GM19240 (cell line): ENCODE measurements around the gene ZMYND8.
"Not testable (repeated sequence)": the region's sequence is repeated elsewhere in the genome, so short reads cannot be mapped to it uniquely, and the experiment has no call there.

Source experiments
- DNase-seq: peaks from one replicate; pipeline ENCODE4 v3.0.0; 2011; ENCODE audit warnings: low spot score; ENCODE audit not compliant: insufficient read length

The ZMYND8 gene

DNA sequence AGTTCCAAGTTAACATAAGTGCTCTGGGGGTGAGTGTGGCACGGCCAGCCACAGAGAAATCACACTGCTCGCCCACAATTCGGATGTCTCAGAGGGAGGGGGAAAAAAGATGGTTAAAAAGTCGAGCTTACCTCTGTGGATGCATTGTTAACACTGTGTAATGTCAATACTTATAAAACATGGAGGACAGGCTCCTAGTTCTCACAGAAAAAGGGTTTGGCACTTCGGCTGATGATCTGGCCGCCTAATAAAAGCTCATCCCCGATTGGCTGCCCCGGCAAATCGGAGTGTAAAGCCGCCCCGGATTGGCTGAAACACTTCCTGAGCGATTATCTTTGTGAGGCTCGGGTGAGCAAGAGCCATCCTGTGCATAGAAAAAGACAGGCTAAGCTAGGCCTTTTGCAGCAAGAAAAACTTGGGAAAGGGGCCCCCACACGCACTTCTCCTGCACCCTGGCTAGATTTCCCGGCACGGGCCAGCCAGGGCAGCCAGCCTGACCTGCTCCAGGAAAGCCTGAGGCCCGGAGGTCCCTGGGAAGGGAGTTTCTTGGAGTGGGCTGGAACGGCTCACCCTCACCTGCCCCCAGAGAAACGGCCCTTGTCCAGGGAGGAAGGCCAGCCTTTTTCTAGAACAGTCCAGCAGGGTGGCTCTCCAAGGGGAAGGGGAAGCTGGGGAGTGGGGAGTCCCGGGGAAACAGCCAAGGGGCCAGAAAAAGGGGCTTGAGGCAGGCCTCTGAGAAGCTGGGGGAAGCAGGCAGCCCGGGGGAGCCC is at the start of gene ZMYND8:
Gene ZMYND8 (minus strand): TSS at position 174 of the 770 bp plus-strand sequence. CDS start 29 bp downstream, at position 145.
- DNase-seq, result peak; percentile 47

DNA sequence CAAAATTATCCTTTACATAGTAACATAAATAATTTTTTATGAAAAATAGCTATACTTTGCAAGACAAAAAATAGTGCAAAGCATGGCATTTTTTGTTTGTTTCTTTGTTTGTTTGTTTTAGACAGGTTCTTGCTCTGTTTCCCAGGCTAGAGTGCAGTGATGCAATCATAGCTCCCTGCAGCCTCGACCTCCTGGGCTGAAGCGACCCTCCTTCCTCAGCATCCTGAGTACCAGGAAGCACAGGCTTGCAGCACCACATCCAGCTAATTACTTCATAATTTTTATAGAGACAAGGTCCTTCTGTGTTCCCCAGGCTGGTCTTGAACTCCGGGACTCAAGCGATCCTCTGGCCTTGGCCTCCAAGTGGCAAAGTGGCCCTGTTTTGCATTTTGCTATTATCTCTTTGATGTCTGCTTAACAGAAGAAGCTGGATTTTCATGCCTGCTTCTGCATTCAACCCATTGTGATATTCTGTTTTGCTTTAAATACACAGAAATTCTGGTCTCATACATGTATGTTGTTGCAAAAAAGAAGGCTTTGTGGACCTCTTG is 49.4 kb upstream of the ZMYND8 start:
- DNase-seq, result no peak

DNA sequence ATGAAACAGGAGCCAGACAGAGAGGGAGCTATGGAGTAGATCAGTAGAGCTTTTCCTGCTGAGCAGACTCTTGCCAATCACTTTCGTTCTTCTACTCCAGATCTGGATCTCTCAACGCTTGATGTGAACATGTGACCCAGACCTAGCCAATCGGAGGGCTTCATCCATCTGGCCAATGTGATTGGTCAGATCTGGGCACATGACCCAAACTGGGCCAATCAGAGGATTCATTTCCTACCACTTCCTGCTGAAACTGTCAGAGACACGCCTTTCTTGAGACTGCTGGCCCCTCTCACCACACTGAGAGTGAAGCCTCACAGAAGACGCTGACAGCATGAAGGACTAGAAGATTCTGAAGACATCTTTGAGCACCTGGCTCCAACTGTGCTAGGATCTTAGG is 44.2 kb upstream of the ZMYND8 start:
- no peak for DNase-seq

DNA sequence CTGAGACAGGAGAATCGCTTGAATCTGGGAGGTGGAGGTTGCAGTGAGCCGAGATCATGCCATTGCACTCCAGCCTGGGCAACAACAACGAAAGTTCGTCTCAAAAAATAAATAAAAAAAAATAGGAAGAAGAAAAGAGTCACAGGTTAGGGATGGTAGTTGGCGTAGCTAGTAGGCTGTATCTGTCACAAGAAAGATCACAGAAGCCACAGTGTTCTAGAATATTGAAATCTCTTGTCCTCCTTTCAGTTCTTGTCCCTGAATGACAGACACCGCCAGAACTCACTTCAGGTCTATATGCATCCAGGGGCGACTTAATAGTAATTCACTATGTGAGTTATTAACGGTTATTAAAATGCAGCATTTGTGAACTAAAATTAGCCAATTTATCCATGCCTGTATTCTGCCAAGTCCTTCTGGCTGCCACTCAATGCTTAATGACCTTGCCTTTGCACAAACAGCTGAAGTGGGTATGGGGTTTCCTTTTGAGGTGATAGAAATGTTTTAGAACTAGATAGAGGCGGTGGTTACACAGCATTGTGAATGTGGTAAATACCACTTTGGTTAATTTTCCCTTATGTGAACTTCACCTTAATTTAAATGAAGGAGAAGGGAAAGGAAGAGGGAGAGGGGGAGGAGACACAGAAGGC is 41.3 kb upstream of the ZMYND8 start:
- DNase-seq, result no peak

DNA sequence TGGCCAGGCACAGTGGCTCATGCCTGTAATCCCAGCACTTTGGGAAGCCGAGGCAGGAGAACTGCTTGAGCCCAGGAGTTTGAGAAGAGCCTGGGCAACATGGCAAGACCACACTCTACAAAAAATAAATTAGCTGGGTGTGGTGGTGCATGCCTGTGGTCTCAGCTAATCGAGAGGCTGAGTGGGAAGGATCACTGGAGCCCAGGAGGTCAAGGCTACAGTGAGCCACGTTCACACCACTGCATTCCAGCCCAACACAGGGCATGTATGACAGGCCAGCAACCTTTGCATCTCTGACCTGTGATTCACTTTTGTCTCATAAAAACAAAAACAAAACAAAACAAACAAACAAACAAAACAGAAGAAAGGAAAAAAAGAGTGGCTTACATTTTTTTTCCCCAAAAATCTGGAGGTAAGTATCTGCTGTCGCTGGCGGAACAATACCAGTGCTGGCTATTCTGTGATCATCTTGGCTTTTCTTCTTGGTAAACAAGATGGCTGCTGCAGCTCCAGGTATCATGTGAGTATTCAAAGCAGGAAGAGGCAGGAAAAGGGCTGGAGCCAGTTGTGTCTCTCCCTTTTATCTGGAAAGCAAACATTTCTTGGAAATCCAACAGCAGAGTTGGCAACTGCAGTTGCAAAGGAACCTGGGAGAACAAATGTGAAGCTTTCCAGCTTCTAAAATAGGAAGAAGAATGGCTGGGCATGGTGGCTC is 40.4 kb upstream of the ZMYND8 start:
- no peak for DNase-seq

DNA sequence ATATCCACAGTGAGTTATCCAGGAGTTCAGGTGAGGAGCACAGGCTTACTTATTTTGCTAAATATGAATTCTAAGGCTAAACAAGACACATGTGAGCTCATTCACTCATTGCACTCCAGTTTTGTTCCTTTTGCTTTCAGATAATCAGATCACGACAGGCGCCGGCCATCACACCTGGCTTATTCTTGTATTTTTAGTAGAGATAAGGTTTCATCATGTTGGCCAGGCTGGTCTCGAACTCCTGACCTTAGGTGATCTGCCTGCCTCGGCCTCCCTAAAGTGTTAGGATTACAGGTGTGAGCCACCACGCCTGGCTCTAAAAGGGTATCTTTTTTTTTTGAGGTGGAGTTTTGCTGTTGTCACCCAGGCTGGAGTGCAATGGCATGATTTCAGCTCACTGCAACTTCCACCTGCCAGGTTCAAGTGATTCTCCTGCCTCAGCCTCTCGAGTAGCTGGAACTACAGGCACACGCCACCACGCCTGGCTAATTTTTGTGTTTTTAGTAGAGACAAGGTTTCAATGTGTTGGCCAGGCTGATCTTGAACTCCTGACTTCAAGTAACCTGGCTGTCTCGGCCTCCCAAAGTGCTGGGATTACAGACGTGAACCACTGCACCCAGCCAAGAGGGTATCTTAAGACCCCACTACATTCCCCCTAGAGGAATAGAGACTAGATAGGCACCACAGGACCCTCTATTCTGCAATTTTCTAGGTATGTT is 37.5 kb upstream of the ZMYND8 start:
- not testable (repeated sequence) for DNase-seq

DNA sequence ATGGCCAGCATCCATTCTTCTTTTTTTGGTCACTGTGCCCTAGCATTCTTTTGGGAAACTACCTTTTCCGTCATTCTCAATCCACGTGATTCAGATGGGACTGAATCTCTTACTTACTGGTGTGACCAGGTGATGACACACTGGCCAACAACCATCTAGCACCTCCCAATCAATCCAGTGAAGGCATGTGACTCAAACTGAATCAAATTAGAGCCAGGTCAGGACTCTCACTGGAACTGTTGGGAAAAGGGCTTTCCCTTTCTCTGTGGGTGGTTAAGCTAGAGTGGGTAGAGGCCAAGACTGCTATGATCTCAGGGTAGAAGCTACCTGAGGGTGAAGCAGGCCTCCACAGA is 36.2 kb upstream of the ZMYND8 start:
- no peak for DNase-seq

DNA sequence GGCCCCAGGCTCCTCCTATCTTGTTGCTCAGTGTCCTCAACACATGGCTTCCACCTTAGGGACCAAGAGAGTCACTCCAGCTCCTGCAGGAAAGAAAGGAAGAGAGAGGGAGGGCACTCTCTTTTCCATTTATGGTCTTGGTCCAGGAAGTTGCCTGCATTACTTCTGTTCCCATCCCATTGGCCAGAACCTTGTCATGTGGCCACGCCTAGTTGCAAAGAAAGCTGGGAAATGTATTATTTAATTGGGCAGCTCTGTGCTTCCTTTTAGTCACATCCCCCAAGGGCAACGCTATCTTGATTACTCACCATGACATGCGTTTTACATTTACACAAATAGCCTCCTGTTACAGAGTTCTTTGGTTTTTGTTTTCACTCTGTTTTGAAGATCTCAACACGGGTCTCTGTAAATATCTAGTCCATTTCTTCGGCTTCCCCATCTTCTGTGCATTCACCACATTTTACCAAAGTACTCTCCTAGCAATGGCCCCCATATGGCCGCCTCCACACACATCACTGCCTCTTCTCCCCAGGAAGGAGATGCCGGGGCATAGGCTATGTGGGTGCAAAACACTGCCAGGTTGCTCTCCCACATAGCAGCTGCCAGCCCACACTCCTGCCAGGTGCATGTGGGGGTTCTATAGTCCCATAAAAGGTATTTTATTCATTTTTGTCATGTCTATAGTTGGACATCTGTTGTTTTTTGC is 35.7 kb upstream of the ZMYND8 start:
- DNase-seq, result no peak

DNA sequence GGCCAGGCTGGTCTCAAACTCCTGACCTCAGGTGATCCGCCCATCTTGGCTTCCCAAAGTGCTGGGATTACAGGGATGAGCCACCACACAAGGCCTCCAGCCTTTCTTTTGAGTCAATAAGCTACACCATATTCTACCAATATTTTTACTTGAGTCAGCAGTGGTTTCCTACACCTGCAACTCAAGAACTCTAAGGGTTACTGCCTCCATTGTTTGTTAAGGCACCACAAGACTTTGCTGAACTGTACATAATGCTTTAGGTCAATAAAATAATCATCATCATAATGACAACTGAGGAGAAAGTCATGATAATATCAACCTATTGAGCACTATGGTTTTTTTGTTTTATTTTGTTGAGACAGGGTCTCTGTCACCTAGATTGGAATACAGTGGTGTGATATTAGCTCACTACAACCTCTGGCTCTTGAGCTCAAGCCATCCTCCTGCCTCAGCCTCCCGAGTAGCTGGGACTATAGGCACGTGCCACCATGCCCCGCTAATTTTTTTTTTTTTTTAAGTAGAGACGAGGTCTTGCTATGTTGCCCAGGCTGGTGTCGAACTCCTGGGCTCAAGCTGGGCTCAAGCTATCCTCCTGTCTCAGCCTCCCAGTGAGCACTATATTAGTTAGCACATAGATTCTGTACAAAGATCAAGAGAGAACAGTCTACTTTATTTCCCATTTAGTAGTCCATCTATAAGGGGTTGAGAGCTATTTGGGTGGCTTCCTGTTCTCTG is 34.9 kb upstream of the ZMYND8 start:
- DNase-seq, result no peak

DNA sequence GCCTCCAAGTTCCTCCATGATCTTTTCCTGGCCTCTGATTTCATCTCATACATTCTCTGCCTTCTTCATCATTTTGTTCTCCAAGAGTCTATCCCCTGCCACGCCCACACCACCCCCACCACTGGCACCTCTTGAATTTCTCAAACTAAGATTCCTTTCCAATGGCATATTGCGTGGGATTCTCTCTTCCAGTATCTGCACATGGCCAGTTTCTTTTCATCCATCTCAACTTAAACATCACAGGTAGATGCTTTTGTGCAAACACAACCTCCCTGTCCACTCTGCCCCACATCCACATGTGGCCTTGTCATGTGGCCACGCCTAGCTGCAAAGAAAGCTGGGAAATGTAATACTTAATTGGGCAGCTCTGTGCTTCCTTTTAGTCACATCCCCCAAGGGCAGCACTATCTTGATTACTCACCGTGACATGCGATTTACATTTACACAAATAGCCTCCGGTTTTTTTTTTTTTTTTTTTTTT is 33.4 kb upstream of the ZMYND8 start:
- DNase-seq, result no peak

DNA sequence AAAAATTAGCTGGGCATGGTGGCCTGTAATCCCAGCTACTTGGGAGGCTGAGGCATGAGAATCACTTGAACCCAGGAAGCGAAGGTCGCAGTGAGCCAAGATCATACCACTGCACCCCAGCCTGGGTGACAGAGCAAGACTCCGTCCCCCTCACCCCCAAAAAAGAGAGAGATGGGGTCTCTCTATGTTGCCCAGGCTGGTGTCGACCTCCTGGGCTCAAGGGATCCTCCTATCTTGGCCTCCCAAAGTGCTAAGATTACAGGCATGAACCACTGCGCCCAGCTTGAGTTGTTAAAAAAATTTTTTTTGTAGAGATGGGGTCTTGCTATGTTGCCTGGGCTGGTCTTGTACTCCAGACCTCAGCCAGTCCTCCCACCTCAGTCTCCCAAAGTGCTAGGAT is 29.5 kb upstream of the ZMYND8 start:
- not testable (repeated sequence) for DNase-seq

DNA sequence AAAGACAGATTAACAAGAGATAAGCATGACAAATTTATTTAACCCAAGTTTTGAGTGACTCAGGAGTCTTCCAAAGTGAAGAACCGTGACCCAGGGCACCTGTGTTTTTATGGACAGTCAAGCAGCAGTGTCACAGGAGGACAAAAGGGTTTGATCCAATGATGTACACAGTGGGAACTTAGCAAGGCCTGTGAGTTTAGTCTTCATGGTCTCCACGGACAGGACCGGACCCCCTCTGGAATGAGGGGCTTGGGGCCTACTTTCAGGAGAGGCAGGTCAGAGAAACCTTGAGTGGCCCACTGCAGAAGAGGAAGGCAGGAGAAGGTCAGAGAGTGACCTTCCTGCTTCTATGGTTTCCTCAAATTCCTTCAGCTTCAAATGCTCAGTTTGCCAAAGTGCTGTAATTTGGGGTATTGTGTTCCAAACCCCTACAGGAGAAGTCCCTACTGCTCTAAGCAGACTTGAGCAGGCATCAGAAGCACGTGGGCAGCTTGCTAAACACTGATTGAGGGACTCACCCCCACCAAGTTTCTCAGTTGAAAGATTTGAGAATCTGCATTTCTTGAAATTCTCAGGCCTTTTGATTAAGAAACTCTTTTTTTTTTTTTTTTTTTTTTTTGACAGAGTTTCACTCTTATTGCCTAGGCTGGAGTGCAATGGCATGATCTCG is 26.4 kb upstream of the ZMYND8 start:
- no peak for DNase-seq

DNA sequence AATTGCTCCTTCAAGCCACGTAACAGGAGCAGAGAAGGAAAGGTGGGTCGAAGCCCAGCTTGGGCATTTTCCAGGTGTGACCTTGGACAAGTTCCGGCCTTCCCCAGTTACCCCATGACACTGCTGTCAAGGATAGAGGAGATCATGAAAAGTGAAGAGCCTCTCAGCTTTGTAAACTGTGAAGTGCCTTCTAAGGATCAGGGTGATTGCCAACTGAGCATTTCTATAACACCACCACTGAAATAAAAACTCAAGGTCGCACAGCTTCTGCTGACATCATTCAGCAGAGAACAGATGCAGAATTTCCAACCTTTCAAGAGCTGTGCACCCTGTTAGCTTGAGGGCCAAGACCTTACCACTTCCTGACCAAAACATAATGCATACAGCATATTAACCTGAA is 24.0 kb upstream of the ZMYND8 start:
- no peak for DNase-seq

DNA sequence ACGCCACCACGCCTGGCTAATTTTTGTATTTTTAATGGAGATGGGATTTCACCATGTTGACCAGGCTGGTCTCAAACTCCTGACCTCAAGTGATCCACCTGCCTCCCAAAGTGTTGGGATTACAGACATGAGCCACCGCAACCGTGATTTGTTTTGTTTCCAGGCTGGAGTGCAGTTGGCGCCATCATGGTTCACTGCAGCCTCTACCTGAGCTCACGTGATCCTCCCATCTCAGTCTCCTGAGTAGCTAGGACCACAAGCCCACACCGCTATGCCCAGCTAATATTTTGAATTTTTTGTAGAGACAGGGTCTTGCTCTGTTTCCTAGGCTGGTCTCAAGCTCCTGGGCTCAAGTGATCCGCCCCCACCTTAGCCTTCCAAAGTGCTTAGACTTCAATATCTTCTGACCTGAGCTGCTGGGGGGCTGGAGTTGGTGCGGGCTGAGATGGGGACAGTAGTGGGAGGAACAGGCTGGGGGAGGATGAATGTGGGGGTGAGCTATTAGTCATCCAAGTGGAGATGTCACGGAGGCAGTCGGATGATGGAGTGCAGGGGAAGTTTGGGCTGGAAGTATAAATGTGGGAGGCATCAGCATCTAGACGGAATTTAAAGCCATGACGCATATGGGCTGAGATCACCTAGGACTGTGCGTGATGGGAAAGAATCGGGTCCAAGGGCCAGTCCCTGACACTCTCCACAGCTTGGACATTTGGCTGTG is 23.1 kb upstream of the ZMYND8 start:
- DNase-seq, result no peak

DNA sequence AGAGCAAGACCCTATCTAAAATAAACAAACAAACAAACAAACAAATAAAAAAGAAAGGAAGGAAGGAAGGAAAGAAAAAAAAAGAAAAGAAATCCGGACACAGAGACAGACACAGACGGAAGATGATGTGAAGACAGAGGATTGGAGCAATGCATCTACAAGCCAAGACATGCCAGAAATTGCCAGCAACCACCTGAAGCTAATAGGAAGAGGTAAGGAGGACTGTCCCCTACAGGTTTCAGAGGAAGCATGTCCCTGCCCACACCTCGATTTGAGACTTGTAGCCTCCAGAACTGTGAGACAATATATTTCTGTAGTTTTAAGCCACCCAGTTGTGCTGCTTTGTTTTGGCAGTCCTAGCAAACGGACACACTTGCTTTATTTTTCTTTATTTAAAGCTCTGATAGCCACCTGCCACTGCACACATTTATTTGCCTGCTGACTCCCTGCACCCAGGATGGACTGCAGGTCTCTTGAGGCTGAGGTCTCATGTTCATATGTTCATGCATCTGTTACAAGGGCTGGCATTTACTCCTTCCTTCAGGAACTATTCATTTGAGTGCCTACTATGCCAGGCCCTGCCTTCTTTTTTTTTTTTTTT is 20.7 kb upstream of the ZMYND8 start:
- DNase-seq, result no peak

DNA sequence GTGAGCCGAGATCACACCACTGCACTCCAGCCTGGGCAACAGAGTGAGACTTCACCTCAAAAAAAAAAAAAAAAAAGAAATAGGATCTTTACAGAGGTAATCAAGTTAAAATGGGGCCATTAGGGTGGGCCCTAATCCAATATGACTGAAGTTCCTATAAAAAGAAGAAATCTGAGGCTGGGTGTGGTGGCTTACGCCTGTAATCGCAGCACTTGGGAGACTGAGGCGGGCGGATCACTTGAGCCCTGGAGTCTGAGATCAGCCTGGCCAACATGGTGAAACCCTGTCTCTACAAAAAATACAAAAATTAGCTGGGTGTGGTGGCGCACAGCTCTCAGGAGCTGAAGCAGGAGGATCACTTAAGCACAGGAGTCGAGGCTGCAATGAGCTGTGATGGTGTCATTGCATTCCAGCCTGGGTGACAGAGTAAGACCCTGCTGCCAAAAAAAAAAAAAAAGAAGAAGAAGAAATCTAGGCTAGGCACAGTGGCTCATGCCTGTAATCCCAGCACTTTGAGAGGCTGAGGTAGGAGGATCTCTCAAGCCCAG is 19.7 kb upstream of the ZMYND8 start:
- DNase-seq, result not testable (repeated sequence)

DNA sequence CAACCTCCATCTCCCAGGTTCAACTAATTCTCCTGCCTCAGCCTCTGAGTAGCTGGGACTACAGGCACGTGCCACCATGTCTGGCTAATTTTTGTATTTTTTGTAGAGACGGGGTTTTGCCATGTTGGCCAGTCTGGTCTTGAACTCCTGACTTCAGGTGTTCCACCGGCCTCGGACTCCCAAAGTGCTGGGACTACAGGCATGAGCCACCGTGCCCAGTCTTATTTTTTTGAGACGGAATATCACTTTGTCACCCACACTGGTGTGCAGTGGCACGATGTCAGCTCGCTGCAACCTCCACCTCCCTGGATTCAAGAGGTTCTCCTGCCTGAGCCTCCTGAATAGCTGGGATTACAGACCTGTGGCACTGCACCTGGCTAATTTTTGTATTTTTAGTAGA is 17.6 kb upstream of the ZMYND8 start:
- not testable (repeated sequence) for DNase-seq

DNA sequence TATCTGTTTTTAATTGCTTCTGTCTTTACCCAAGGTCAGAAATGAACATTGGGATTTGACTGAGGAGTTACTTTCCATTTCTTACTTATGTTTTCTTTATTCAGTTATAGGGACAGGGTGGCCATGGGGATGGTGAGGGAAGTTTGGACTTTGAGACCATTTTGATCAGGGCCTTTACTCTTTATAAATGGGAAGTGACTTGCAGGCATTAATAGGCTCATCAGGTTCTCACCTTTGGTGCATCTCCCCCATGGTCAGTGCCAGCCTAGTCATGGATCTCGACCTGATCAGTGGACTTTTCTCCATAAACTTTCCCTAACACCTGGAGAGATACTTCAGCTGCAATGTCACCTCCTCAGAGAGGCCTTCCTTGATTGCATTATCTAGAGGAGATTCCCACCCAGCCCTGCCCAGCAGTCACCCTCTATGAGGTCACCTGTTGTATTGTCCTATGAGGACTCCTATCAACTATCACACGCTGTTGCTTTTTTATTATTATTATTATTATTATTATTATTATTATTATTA is 16.8 kb upstream of the ZMYND8 start:
- DNase-seq, result no peak
